ENCODE measurements around the gene ADGRF1. TPM values are rescaled to one million over a fixed set of nuclear protein-coding genes. Genes with fewer than 3 reads are reported as not detected.

ADGRF1 gene
- total RNA-seq, 1 donor from 2014 or later: 24.4 TPM

DNA sequence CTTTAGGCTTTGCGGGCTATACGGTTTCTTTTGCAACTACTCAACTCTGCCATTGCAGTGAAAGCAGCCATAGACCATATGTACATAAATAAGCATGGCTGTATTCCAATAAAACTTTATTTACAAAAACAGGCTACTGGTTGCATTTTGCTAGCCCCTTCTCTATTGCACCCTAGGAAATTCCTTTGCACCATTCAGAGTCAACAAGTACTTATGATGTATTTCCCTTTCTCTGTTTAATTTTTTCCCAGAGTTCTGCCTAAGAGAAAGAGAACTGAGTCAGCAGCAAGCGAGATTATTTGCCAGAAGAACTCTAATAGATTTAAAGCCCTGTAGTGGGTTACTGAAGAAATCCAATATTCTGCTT lies 33.8 kb downstream of the ADGRF1 start:
- no peak overlapping the region for H3K4me3 ChIP-seq (ENCODE audit: low read depth, low read length)
- DNase-seq (ENCODE audit: low read depth): no peak
- TF ChIP-seq, protein P1, sequence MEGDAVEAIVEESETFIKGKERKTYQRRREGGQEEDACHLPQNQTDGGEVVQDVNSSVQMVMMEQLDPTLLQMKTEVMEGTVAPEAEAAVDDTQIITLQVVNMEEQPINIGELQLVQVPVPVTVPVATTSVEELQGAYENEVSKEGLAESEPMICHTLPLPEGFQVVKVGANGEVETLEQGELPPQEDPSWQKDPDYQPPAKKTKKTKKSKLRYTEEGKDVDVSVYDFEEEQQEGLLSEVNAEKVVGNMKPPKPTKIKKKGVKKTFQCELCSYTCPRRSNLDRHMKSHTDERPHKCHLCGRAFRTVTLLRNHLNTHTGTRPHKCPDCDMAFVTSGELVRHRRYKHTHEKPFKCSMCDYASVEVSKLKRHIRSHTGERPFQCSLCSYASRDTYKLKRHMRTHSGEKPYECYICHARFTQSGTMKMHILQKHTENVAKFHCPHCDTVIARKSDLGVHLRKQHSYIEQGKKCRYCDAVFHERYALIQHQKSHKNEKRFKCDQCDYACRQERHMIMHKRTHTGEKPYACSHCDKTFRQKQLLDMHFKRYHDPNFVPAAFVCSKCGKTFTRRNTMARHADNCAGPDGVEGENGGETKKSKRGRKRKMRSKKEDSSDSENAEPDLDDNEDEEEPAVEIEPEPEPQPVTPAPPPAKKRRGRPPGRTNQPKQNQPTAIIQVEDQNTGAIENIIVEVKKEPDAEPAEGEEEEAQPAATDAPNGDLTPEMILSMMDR (conservative IDR thresholded peaks at IDR 0.05; ENCODE audit: low read depth, low read length): no peak

DNA sequence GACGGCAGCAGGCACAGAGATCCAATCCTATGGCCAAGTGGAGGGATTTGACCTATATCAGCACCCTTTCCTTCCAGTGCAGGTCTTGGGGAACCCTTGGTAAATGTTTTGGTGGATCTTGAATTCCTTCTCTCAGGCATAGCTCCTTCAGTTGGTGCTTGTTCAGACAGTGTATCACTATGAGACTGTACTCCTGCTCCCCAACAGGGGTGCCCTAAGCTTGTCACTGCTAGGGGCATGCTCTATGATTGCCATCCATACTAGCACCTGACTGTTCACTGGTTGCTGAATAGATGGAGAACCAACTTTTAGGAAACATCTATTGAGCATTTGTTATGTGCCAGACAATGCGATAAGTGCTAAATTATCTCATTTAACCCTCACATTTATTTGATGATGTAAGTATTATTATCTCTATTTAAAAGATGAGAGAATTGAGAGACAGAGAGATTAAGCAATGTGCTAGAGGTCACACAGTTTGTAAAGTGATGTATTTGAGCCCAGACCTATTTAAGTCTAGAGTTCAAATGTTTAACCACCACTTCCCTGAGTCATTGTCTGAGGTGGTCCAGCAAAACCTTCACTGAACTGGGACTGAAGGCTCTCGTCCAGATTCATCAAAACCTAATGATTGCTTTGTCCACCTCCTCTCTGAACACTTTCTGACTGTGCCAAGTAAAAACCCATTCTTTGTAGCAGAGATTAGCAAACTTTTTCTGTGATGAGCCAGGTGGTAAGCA lies 34.3 kb downstream of the ADGRF1 start:
- DNase-seq (ENCODE audit: low read depth): no peak

DNA sequence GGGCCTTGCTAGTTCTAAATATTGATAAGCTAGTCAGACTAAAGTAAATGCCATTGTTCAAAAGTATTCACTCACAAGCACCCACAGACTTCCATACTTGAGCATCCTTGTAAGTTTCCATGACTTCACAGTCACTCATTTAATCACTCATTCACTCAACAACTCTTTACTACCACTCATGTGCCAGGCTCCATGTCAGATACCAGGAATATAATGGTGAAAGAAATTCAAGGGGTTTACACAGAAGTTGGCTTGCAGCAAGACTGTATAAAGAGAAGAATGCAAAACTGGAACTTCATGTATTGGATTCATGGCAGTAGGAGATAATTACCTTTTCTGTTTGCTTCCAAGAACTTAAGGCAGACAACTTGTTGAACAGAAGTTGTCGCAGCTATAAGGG lies 36.6 kb downstream of the ADGRF1 start:
- DNase-seq (ENCODE audit: low read depth): no peak
- TF ChIP-seq, protein P1 (conservative IDR thresholded peaks at IDR 0.05; ENCODE audit: low read depth, low read length): no peak
- no peak overlapping the region for H3K4me3 ChIP-seq (ENCODE audit: low read depth, low read length)

More for the DNA sequence above, 34.3 kb downstream of the ADGRF1 start:
- TF ChIP-seq, protein P1 (conservative IDR thresholded peaks at IDR 0.05; ENCODE audit: low read depth, low read length): no peak
- H3K4me3 ChIP-seq (ENCODE audit: low read depth, low read length): no peak overlapping the region

DNA sequence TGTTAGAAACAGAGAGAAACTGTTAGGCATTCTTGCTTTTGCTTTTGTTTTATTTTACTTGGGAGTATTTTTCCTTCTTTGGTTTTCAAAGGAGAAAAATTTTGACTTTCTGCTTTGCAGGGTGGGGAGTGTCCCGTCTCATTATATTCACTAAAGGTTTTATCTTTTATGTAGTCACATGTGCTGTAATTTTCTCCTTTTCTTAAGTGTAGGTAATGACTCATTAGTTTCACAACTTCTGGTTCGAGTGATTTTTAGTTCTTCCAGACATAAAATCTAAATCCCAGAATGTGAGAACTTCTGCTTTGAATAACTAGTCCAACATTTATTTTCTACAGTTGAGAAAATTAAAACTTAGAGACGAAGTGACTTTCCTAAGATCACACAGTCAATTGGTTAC lies 37.7 kb downstream of the ADGRF1 start:
- DNase-seq (ENCODE audit: low read depth): no peak
- TF ChIP-seq, protein P1 (conservative IDR thresholded peaks at IDR 0.05; ENCODE audit: low read depth, low read length): no peak
- no peak overlapping the region for H3K4me3 ChIP-seq (ENCODE audit: low read depth, low read length)

DNA sequence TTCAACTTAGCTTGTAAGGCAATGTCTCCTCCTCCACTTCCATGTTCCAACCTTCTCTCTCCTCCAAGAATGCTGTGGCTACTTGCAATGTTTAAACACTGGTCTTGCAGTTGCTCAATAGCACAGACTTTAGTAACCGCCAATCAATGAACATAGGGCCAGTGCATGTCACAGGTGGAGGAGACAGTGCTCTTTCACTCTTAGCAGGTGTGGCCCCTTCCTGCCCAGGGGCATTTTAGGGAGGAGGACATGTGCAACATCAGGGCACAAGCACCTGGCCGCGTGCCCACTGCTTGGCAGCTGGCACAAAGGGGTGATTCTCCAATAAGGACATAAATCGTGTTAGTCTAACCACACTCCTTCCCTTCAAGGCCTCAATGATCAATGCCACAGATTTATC lies 41.3 kb downstream of the ADGRF1 start:
- TF ChIP-seq, protein P1 (conservative IDR thresholded peaks at IDR 0.05; ENCODE audit: low read depth, low read length): no peak
- no peak for DNase-seq (ENCODE audit: low read depth)

DNA sequence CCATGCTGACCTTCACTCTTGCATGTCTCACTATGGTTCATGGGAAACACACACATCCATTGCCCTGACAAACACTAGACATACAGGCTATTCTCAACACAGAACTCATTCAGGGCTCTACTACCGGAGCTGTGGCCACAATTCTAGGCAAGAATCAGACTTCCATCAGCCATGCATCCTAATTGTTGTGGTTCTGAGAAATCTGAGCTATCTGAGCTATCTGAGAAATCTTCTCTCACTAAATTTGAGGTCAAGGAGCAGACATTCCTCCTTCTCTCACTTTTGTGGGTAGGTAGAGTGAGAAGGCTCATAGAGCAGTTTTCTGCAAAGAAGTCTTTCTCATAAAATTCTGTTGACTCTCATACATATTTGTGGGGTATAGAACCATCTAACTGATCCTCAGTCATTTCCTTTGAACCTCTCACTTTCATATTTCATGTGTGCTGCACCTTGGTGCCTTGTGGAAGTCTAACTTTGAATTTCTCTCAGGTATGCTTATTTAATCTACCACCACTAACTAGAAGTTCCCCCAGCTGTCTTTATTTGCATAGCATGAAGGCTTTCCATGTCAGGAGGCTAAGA lies 43.6 kb downstream of the ADGRF1 start:
- no peak for DNase-seq (ENCODE audit: low read depth)
- no peak overlapping the region for H3K4me3 ChIP-seq (ENCODE audit: low read depth, low read length)
- TF ChIP-seq, protein P1 (conservative IDR thresholded peaks at IDR 0.05; ENCODE audit: low read depth, low read length): no peak

More for the DNA sequence above, 41.3 kb downstream of the ADGRF1 start:
- H3K4me3 ChIP-seq (ENCODE audit: low read depth, low read length): no peak overlapping the region

DNA sequence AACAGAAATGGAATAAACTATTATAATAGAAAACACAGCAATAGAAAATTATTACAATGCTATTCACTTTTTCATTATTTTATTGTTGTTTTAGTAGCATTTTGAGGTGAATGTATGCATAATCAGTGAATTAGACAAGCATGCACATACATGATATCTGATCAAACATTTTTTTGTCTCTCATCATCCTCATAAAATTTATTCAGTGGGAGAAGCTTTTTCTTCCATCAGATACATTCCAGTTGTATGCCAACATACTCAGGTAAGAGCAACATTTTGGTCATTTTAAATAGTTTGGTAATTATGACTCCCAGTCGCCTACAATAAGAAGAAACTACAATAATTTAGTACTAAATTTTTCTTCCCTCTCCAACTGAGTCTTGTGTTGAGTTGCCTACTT lies 44.5 kb downstream of the ADGRF1 start:
- TF ChIP-seq, protein P1 (conservative IDR thresholded peaks at IDR 0.05; ENCODE audit: low read depth, low read length): no peak
- DNase-seq (ENCODE audit: low read depth): no peak
- H3K4me3 ChIP-seq (ENCODE audit: low read depth, low read length): no peak overlapping the region

Measured in epithelial cell of proximal tubule (primary cell).